HG02678 (cell line): Measurements from ENCODE around the gene TRIM72.
"Not testable (repeated sequence)": the region's sequence is repeated elsewhere in the genome, so short reads cannot be mapped to it uniquely, and the experiment has no call there.

Experiments used
- ATAC-seq: cut with Tn5 transposase; IDR thresholded peaks from one replicate; pipeline ENCODE4 v1.9.1; 2021; ENCODE audit warnings: mild to moderate bottlenecking, moderate library complexity; ENCODE audit not compliant: unreplicated experiment

The TRIM72 gene

GRCh38 chr16:31213877-31214707 lies at the start of gene TRIM72:
Gene TRIM72, plus strand, starts transcription at chr16:31214119. Its CDS starts 620 bp downstream, at chr16:31214739.
- ATAC-seq, result no peak

GRCh38 chr16:31167315-31167714 lies 46.6 kb upstream of the TRIM72 start:
- no peak for ATAC-seq

GRCh38 chr16:31168848-31169247 lies 45.1 kb upstream of the TRIM72 start:
- no peak for ATAC-seq

GRCh38 chr16:31170048-31170447 lies 43.9 kb upstream of the TRIM72 start:
- ATAC-seq, result not testable (repeated sequence)

GRCh38 chr16:31177136-31177535 lies 36.8 kb upstream of the TRIM72 start:
- no peak for ATAC-seq

GRCh38 chr16:31179219-31179746 lies 34.6 kb upstream of the TRIM72 start:
- ATAC-seq, result peak; percentile 1

GRCh38 chr16:31179747-31180459 lies 34.0 kb upstream of the TRIM72 start, which contains the start of gene FUS:
Gene FUS, plus strand, starts transcription at chr16:31180139. Its CDS starts 76 bp downstream, at chr16:31180215.
- ATAC-seq, result peak; percentile 57

- ATAC-seq, result no peak
Measured at GRCh38 chr16:31181102-31181830, 32.7 kb upstream of the TRIM72 start.

GRCh38 chr16:31182391-31182790 lies 31.5 kb upstream of the TRIM72 start:
- no peak for ATAC-seq

GRCh38 chr16:31183432-31184428 lies 30.2 kb upstream of the TRIM72 start:
- no peak for ATAC-seq

GRCh38 chr16:31184888-31185287 lies 29.0 kb upstream of the TRIM72 start:
- ATAC-seq, result no peak

GRCh38 chr16:31185339-31185738 lies 28.6 kb upstream of the TRIM72 start:
- no peak for ATAC-seq

GRCh38 chr16:31186176-31186575 lies 27.7 kb upstream of the TRIM72 start:
- no peak for ATAC-seq

GRCh38 chr16:31186930-31187807 lies 26.8 kb upstream of the TRIM72 start:
- no peak for ATAC-seq

- ATAC-seq, result no peak
Measured at GRCh38 chr16:31187808-31188189, 26.1 kb upstream of the TRIM72 start.

- ATAC-seq, result no peak
Measured at GRCh38 chr16:31188450-31189411, 25.2 kb upstream of the TRIM72 start.

GRCh38 chr16:31189412-31189778 lies 24.5 kb upstream of the TRIM72 start:
- ATAC-seq, result no peak

GRCh38 chr16:31190061-31190460 lies 23.9 kb upstream of the TRIM72 start:
- ATAC-seq, result no peak
